HCT116 (cell line): ENCODE data around the gene SLC7A7. TPM values are rescaled to one million over a fixed set of nuclear protein-coding genes. Genes with fewer than 3 reads are reported as not detected.

Source experiments
- ATAC-seq: fragments of 200-7000 bp; cut with Tn5 transposase; 2 replicates; pipeline ENCODE4 v1.9.1; 2020; ENCODE audit warnings: mild to moderate bottlenecking, moderate library complexity
- BruUV-seq: library from RNA; stranded (reverse); fragments of 400-500 nt; replicated peaks from 2 replicates; lab custom pipeline; 2021; lab: Mats Ljungman, UMichigan
- CTCF ChIA-PET: fragments of 300-600 bp; sonication (Branson Sonifier 250); formaldehyde crosslinking; loops from one replicate; lab custom pipeline; 2021; ENCODE audit warnings: antibody characterized with exemption; lab: Charles Lee
- POLR2A ChIA-PET: fragments of 300-600, 350-600 bp; sonication (Branson Sonifier 250); formaldehyde crosslinking; loops from one replicate; lab custom pipeline; 2021; ENCODE audit warnings: antibody characterized with exemption; lab: Charles Lee
- RAD21 ChIA-PET, 2 experiments: fragments of 300-600 bp; sonication (Branson Sonifier 250); formaldehyde crosslinking; loops; one replicate each; lab custom pipeline; 2023; ENCODE audit warnings: low total read pairs in 2 of 2; ENCODE audit not compliant: uncharacterized antibody in 2 of 2, unreplicated experiment in 2 of 2, low non-redundant PET in 1 of 2; lab: Charles Lee
- DNase-seq: peaks from one replicate; pipeline ENCODE4 v3.0.0-alpha.2; 2010; ENCODE audit warnings: low read depth, low spot score
- H2AFZ ChIP-seq: fragments of 200-600 bp; shearing (Covaris generic), sonication (generic); 2 replicates; pipeline ENCODE4 v1.6.1; 2017; ENCODE audit warnings: low read depth, mixed run types, mixed read lengths, antibody characterized with exemption, low read length; ENCODE audit not compliant: poor library complexity, severe bottlenecking
- H3K27ac ChIP-seq: 2 replicates; pipeline ENCODE4 v1.5.1; 2012; ENCODE audit warnings: low read depth, low read length
- H3K27me3 ChIP-seq: fragments of 200-600 bp; sonication (generic); 2 replicates; pipeline ENCODE4 v1.6.1; 2016; ENCODE audit warnings: mixed run types, low read length, mixed read lengths; ENCODE audit not compliant: insufficient read depth
- H3K36me3 ChIP-seq, 2 experiments: fragments of 200-500 bp in 1 of 2; fragments of 200-600 bp in 1 of 2; sonication (Bioruptor generic) in 1 of 2; sonication (generic) in 1 of 2; 2 replicates each; pipeline versions ENCODE4 v1.5.1 to v1.6.1; 2014 to 2016; ENCODE audit warnings: low read length in 2 of 2, inconsistent platforms in 1 of 2, mixed read lengths in 1 of 2, mixed run types in 1 of 2; ENCODE audit not compliant: insufficient read depth in 2 of 2, control insufficient read depth in 1 of 2
- H3K4me1 ChIP-seq, 2 experiments: fragments of 200-600 bp in 1 of 2; sonication (generic) in 1 of 2; 2 replicates each; pipeline versions ENCODE4 v1.5.1 to v1.6.1; 2012 to 2017; ENCODE audit warnings: low read length in 2 of 2, inconsistent platforms in 1 of 2, mild to moderate bottlenecking in 1 of 2, mixed read lengths in 1 of 2, mixed run types in 1 of 2, moderate library complexity in 1 of 2; ENCODE audit not compliant: insufficient read depth in 2 of 2, control insufficient read depth in 1 of 2
- H3K4me2 ChIP-seq: fragments of 200-600 bp; sonication (generic); 2 replicates; pipeline ENCODE4 v1.6.1; 2017; ENCODE audit warnings: mixed run types, low read length, mixed read lengths
- H3K4me3 ChIP-seq, 2 experiments: fragments of 200-600 bp in 1 of 2; sonication (generic) in 1 of 2; replicated peaks in 1 of 2; 2 replicates each; pipeline ENCODE4 v1.5.1; 2011 to 2016; ENCODE audit warnings: low read length in 2 of 2, control low read depth in 1 of 2, low read depth in 1 of 2, mild to moderate bottlenecking in 1 of 2, mixed read lengths in 1 of 2, mixed run types in 1 of 2
- H3K79me2 ChIP-seq: fragments of 200-600 bp; sonication (generic); 2 replicates; pipeline ENCODE4 v1.6.1; 2017; ENCODE audit warnings: mild to moderate bottlenecking, mixed run types, low read length, moderate library complexity, mixed read lengths; ENCODE audit not compliant: insufficient read depth
- H3K9ac ChIP-seq: fragments of 200-600 bp; sonication (generic); 2 replicates; pipeline ENCODE4 v1.6.1; 2016; ENCODE audit warnings: low read length, mixed read lengths
- H3K9me2 ChIP-seq: fragments of 200-600 bp; sonication (generic), shearing (Covaris generic); 2 replicates; pipeline ENCODE4 v1.6.1; 2017; ENCODE audit warnings: mixed run types, mild to moderate bottlenecking, moderate library complexity; ENCODE audit not compliant: insufficient read depth
- H3K9me3 ChIP-seq, 2 experiments: fragments of 200-500 bp in 1 of 2; fragments of 200-600 bp in 1 of 2; sonication (Bioruptor generic) in 1 of 2; sonication (generic) in 1 of 2; 2 replicates each; pipeline ENCODE4 v1.6.1; 2014 to 2017; ENCODE audit warnings: low read length in 2 of 2, mixed read lengths in 2 of 2, inconsistent platforms in 1 of 2, low read depth in 1 of 2, mild to moderate bottlenecking in 1 of 2, mixed run types in 1 of 2, moderate library complexity in 1 of 2; ENCODE audit not compliant: control insufficient read depth in 1 of 2, insufficient read depth in 1 of 2
- H4K20me1 ChIP-seq: fragments of 200-600 bp; sonication (generic), shearing (Covaris generic); 2 replicates; pipeline ENCODE4 v1.6.1; 2017; ENCODE audit warnings: mixed run types, mild to moderate bottlenecking, moderate library complexity; ENCODE audit not compliant: insufficient read depth
- CEBPB ChIP-seq: IDR thresholded peaks from 2 replicates; pipeline ENCODE4 v1.6.1; 2012; ENCODE audit warnings: low read depth
- EGR1 ChIP-seq: IDR thresholded peaks from 2 replicates; pipeline ENCODE4 v1.6.1; 2012; ENCODE audit warnings: low read depth
- EZH2 ChIP-seq: fragments of 200-600 bp; sonication (generic); IDR thresholded peaks from 2 replicates; pipeline ENCODE4 v1.6.1; 2017; ENCODE audit warnings: antibody characterized with exemption, mixed run types
- JUND ChIP-seq: IDR thresholded peaks from 2 replicates; pipeline ENCODE4 v1.6.1; 2012
- POLR2A ChIP-seq: IDR thresholded peaks from 2 replicates; pipeline ENCODE4 v1.7.0; 2011; ENCODE audit warnings: borderline replicate concordance; ENCODE audit not compliant: insufficient read depth, insufficient read length; ENCODE audit errors: extremely low read depth
- POLR2AphosphoS5 ChIP-seq: IDR thresholded peaks from 2 replicates; pipeline ENCODE4 v1.6.1; 2011; ENCODE audit warnings: mild to moderate bottlenecking, low read depth, low read length, moderate library complexity
- RAD21 ChIP-seq: IDR thresholded peaks from 2 replicates; pipeline ENCODE4 v1.6.1; 2012; ENCODE audit warnings: low read depth, mild to moderate bottlenecking
- SP1 ChIP-seq: IDR thresholded peaks from 2 replicates; pipeline ENCODE4 v1.6.1; 2012; ENCODE audit warnings: low read depth
- TCF7L2 ChIP-seq: IDR thresholded peaks from 2 replicates; pipeline ENCODE4 v1.7.0; 2011; ENCODE audit warnings: borderline replicate concordance, inconsistent platforms; ENCODE audit not compliant: insufficient read depth, insufficient read length; ENCODE audit errors: extremely low read depth
- ZFX ChIP-seq: fragments of 450-650 bp; IDR thresholded peaks from 2 replicates; pipeline ENCODE4 v1.6.1; 2017
- ZNF274 ChIP-seq: fragments of 200-500 bp; sonication (Bioruptor generic); IDR thresholded peaks from 2 replicates; pipeline ENCODE4 v1.6.1; 2014; ENCODE audit warnings: mild to moderate bottlenecking, low read depth, low read length, inconsistent platforms
- intact Hi-C: fragments of 100-400 bp; cut with micrococcal nuclease; formaldehyde crosslinking; loops from 2 replicates; pipeline ENCODE4 v1.10.0; 2022
- total RNA-seq: library from RNA; stranded (reverse); gene quantifications from one replicate; pipeline ENCODE4 v1.2.1, GENCODE V29; 2021; ENCODE audit not compliant: unreplicated experiment
- TF ChIP-seq, protein P1 (sequence below): IDR thresholded peaks from 2 replicates; pipeline ENCODE4 v1.6.1; 2012; ENCODE audit warnings: low read depth
- TF ChIP-seq, protein P2 (sequence below), 3 experiments: fragments of 200-600 bp in 1 of 3; sonication (generic) in 1 of 3; IDR thresholded peaks in 2 of 3; conservative IDR thresholded peaks in 1 of 3; 2 replicates each; pipeline ENCODE4 v1.5.1; 2012 to 2017; ENCODE audit warnings: low read depth in 2 of 3, low read length in 2 of 3, antibody characterized with exemption in 1 of 3, borderline replicate concordance in 1 of 3, control low read depth in 1 of 3, mild to moderate bottlenecking in 1 of 3, mixed read lengths in 1 of 3, mixed run types in 1 of 3, moderate library complexity in 1 of 3; ENCODE audit not compliant: insufficient read depth in 1 of 3
- TF ChIP-seq, protein P3 (sequence below): IDR thresholded peaks from 2 replicates; pipeline ENCODE4 v1.6.1; 2011; ENCODE audit warnings: mild to moderate bottlenecking, low read length, moderate library complexity; ENCODE audit not compliant: insufficient replicate concordance; ENCODE audit errors: extremely low read depth

SLC7A7 gene
- total RNA-seq, 1 experiment from 2014 or later, result 0.27 TPM

- TF ChIP-seq, protein P1, sequence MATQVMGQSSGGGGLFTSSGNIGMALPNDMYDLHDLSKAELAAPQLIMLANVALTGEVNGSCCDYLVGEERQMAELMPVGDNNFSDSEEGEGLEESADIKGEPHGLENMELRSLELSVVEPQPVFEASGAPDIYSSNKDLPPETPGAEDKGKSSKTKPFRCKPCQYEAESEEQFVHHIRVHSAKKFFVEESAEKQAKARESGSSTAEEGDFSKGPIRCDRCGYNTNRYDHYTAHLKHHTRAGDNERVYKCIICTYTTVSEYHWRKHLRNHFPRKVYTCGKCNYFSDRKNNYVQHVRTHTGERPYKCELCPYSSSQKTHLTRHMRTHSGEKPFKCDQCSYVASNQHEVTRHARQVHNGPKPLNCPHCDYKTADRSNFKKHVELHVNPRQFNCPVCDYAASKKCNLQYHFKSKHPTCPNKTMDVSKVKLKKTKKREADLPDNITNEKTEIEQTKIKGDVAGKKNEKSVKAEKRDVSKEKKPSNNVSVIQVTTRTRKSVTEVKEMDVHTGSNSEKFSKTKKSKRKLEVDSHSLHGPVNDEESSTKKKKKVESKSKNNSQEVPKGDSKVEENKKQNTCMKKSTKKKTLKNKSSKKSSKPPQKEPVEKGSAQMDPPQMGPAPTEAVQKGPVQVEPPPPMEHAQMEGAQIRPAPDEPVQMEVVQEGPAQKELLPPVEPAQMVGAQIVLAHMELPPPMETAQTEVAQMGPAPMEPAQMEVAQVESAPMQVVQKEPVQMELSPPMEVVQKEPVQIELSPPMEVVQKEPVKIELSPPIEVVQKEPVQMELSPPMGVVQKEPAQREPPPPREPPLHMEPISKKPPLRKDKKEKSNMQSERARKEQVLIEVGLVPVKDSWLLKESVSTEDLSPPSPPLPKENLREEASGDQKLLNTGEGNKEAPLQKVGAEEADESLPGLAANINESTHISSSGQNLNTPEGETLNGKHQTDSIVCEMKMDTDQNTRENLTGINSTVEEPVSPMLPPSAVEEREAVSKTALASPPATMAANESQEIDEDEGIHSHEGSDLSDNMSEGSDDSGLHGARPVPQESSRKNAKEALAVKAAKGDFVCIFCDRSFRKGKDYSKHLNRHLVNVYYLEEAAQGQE, result no peak
- TF ChIP-seq POLR2AphosphoS5, result 0 out of 2 replicates have a peak, but pooled peaks have one; percentile 2
- TF ChIP-seq ZFX, result peak; percentile 22; the same call in 1 of the 2 replicates
- no peak for TF ChIP-seq EGR1
- no peak for TF ChIP-seq ZNF274
- no peak for TF ChIP-seq RAD21
- no peak for TF ChIP-seq EZH2
- TF ChIP-seq JUND, result no peak
- no peak for TF ChIP-seq CEBPB
- no peak for TF ChIP-seq TCF7L2
- TF ChIP-seq, protein P2, sequence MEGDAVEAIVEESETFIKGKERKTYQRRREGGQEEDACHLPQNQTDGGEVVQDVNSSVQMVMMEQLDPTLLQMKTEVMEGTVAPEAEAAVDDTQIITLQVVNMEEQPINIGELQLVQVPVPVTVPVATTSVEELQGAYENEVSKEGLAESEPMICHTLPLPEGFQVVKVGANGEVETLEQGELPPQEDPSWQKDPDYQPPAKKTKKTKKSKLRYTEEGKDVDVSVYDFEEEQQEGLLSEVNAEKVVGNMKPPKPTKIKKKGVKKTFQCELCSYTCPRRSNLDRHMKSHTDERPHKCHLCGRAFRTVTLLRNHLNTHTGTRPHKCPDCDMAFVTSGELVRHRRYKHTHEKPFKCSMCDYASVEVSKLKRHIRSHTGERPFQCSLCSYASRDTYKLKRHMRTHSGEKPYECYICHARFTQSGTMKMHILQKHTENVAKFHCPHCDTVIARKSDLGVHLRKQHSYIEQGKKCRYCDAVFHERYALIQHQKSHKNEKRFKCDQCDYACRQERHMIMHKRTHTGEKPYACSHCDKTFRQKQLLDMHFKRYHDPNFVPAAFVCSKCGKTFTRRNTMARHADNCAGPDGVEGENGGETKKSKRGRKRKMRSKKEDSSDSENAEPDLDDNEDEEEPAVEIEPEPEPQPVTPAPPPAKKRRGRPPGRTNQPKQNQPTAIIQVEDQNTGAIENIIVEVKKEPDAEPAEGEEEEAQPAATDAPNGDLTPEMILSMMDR (IDR thresholded peaks at IDR 0.05 in 2 of 3, conservative IDR thresholded peaks at IDR 0.05 in 1 of 3; ENCODE audit: borderline replicate concordance in 1 of 3, insufficient read depth in 1 of 3, low read depth in 2 of 3, low read length in 2 of 3), result no peak
- TF ChIP-seq, protein P3, sequence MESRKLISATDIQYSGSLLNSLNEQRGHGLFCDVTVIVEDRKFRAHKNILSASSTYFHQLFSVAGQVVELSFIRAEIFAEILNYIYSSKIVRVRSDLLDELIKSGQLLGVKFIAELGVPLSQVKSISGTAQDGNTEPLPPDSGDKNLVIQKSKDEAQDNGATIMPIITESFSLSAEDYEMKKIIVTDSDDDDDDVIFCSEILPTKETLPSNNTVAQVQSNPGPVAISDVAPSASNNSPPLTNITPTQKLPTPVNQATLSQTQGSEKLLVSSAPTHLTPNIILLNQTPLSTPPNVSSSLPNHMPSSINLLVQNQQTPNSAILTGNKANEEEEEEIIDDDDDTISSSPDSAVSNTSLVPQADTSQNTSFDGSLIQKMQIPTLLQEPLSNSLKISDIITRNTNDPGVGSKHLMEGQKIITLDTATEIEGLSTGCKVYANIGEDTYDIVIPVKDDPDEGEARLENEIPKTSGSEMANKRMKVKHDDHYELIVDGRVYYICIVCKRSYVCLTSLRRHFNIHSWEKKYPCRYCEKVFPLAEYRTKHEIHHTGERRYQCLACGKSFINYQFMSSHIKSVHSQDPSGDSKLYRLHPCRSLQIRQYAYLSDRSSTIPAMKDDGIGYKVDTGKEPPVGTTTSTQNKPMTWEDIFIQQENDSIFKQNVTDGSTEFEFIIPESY, result no peak
- no peak for TF ChIP-seq SP1
- no peak for TF ChIP-seq POLR2A
- Histone ChIP-seq H3K9me2 (no peaks in the 10 kb centered on the region), H3K4me3 (peak overlapping the region; percentile 56 to 62), H3K9me3 (no peaks in the 10 kb centered on the region), H2AFZ (peak overlapping the region; percentile 61), H3K4me2 (peak overlapping the region; percentile 80), H3K79me2 (no peaks in the 10 kb centered on the region), H3K36me3 (peaks cover 11 to 13% of the 10 kb centered on the region in 2 experiments), H3K27me3 (no peaks in the 10 kb centered on the region), H3K4me1 (peaks cover 0 to 14% of the 10 kb centered on the region in 2 experiments; a peak in 1 of 4 replicates), H4K20me1 (no peaks in the 10 kb centered on the region), H3K27ac (peak overlapping the region; percentile 48; the same call in 1 of the 2 replicates), H3K9ac (peak overlapping the region; percentile 70)
- BruUV-seq, result no TSS peak
- RAD21 ChIA-PET, result no interaction called here
- DNase-seq (no peak), ATAC-seq (peak; percentile 62)
- POLR2A ChIA-PET, result no interaction called here
- intact Hi-C loops, result no loop called here
- CTCF ChIA-PET, result interaction anchor here (1.0 to 1.3 kb wide), 2 partner anchors 15 to 17 kb away, joined by 3 to 4 read pairs; no protein-coding TSS in a partner anchor
These were observed 22.0 kb upstream of the SLC7A7 start for GRCh38 chr14:22837114-22837749.
